HS-5 (cell line): ENCODE results near the gene THOC7.

Experiments used
- DNase-seq: peaks from one replicate; pipeline ENCODE4 v3.0.0-alpha.2; 2012; ENCODE audit warnings: low read depth

The THOC7 gene

DNA sequence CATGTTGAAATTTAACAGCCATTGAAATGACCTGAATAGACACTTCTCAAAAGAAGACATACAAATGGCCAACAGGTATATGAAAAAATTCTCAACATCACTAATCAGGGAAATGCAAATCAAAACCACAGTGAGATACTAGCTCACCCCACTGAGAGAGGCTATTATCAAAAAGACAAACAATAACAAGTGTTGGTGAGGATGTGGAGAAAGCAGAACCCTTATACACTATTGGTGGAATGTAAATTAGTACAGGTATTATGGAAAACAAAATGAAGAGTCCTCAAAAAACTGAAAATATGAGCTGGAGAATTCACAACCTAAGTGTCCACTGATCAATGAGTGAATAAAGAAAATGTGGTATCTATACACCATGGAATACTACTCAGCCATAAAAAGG, 21.5 kb downstream of the THOC7 start:
- no peak for DNase-seq

DNA sequence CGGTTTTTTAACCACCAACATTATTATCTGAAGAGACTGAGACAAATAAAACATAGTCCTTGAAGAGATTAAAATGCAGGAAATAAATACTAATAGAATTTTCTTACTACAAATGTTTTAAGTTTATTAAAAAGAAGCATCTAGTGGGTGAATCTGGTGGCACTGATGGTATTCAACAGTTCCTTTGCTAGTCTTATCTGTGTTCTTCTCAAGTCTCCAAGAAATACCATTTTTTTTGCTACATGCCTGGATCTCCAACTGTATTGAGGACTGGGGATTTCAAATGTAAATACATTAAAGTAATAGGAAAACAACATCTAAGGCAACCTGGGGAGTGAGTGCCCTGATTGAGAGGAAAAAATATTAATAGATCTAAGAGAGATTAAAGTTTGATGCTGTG, 21.9 kb downstream of the THOC7 start:
- no peak for DNase-seq

DNA sequence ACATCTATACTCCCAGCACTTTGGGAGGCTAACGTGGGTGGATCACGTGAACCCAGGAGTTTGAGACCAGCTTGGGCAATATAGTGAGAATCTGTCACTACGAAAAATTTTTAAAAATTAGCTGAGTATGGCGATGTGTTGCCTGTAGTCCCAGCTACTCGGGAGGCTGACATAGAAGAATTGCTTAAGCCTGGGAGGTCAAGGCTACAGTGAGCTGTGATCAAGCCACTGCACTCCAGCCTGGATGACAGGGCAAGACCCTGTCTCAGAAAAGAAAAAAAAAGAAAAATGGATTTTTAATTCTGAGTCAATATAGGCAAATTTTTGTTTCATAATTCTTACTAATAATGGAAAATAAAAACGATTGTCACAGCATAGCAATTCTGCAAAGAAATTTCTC, 31.2 kb downstream of the THOC7 start:
- no peak for DNase-seq

DNA sequence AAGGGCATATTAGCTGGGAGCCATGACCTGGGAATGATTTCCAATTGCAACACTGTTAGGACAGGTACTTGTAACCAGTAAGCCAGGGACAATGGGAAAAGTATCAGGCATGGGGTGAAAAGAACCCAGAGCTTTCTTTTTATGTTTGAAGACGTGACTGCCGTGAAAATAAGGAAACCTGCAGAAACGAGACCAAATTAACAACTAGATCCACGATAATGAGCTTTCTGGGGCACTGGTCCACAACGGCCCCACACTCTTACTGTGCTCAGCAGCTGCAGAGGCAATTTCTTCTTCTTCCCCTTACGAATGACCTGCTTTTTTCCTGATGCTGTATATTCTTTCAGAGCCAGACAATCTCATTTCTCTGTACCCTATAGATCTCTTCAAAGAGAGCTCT, 33.1 kb downstream of the THOC7 start:
- no peak for DNase-seq

DNA sequence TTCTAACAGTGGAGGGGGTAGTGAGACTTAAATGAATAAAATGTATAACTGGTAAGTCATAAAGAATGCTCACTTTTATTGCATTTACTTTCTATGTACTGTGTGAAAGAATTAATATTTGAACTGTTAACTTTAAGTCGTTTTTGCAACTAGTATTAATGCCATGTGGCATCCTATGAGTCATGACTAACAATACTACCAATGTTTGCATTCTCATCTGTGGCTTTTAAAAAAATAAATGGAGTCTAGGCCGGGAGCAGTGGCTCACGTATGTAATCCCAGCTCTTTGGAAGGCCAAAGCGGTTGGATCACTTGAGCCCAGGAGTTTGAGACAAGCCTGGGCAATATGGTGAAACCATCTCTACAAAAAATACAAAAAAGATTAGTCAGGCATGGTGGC, 39.3 kb downstream of the THOC7 start:
- DNase-seq, result peak; percentile 69

DNA sequence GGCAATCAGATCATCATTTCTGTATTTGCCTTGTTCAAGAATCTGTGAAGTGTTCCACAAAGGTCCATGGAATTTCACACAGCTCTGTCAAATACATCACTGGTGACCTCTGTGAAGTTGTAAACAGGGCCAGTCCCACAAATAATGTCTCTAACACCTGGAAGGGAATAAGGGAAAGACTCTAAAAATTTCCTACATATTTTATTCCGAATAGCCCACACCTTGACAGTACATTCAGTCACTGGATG, 44.5 kb downstream of the THOC7 start, which contains the start of gene C3orf49:
C3orf49 (plus strand) TSS at position 149 of the 248 bp plus-strand sequence. CDS start 173 bp downstream, outside the sequence.
- no peak for DNase-seq

DNA sequence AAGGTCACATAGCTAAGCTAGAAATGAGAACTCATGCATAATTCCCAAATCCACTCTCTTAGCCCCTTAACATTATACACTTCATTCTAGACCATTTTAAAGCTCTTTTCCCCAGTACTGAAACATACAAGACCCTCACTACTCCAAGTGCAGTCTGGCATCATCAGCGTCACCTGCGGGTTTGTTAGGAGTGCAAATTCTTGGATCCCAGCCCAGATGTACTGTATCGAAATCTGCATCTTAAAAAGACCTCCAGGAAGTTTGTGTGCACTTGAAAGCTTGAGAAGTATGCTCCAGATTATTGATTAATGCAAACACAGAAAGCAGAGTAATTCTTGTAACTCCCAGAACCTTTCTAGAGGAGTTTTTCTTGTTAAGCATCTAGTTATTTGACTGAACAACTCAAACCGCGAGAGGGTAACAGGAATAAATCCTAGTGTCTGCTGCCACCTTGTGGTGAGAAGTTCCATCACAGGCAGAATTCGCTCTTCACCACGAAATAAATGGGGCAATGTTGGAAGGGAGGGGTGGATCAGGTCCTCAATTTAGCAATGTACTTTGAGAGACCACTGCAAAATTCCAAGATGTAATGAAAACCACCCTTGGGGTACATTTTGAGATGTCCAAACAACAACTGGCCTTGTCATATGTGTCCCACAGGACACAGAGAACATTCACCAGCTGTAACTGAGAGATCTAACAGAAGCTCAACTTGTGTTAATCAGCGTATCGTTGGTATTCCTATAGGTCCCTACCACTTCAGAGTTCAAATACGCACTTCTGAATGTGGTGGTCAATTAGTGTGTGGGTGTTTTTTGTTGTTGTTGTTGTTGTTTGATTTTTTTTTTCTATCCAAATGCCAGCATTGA, 45.1 kb downstream of the THOC7 start:
- peak; percentile 36 for DNase-seq

DNA sequence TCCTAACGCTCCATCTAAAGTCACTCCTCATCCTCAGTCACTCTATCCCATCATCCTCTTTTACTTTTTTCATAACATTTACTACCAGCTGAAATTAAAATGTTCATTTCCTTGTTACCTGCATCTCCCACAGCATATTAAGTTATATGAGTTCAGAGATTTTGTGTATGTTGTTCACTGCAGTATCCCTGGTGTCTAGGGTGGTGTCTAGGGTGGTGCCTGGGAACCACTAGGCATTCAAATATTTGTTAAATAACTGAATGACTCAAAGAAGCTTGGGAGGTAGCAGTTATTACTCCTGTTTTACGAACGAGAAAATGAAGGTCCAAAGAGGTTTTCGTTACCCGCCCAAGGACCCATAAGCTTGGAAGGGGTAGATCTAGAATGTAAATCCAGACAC, 46.4 kb downstream of the THOC7 start:
- DNase-seq, result no peak

DNA sequence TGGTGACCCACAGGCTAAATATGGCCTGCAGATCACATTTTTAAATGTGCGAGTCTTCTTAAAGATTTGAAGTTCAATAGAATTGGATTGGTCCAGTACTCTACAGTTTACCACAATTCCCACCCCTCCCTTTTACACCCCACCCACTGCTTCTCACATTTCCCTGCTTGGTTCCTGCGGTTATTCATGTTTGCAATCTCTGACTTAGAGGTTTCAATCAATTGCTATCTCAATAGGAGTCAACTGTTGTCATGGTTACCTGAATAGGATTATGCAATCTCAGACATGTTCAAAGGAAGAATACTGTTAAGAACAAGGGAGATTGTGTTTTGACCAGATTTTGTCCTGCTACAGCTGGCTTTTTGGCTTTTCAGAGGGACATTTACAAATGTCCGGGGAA, 49.4 kb downstream of the THOC7 start:
- DNase-seq, result no peak

DNA sequence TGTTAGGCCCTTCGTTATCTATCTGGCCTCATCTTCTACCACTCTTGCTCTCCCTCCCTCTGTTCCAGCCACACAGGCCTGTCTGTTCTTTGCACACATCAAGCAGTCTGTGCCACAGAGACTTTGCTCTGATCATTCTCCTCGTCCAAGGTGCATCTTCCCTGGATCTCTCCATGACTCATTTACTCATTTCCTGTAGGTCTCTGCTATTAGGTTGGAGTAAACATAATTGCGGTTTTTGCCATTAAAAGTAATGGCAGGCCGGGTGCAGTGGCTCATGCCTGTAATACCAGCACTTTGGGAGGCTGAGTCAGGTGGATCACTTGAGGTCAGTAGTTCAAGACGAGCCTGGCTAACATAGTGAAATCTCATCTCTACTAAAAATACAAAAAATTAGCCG, 54.0 kb downstream of the THOC7 start:
- no peak for DNase-seq

DNA sequence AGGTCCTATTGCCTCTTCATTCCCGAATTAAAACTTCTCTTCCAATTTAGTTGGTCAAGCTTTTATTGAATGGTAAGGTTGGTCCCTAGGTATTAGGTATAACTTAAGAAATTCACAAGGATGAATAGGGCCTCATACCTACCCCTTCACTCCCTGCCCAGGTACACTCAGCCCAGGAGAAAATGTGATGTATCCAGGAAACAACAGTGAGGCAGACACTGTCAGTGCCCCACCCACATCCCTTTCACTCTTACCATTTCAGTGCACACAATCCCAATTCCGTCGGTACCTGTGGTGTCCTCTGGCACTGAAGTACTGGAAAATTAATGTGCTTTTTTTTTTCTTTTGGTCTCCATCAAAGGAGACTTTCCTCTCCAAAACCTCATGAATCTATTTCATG, 55.0 kb downstream of the THOC7 start:
- no peak for DNase-seq

DNA sequence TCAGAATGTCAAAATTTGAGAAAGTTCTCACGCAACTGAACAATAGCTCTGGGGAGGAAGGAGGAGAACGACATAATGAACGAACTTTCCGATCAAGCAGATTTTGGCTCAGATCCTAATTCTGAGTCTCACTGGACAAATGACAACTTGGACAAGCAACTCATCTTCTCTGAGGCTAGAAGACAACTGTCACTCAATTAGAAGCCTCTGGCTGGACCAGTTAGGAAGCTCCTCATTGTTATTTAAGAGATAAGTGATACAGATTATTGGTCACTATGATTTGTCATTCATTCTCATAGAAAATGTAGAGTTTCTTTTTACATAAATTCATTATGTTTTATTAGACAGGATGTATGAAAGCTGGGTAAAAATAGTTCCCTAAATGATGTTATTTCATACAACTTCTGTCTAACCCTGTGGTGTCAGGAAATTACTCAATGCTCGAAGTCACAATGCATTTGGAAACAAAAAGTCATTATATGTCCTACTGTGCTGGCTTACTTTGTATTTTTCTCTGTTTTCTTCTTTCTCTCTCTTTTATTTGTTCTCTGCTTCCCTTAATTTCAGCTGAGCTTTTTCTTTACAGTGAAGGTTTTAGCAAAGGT, 55.5 kb downstream of the THOC7 start:
- no peak for DNase-seq

DNA sequence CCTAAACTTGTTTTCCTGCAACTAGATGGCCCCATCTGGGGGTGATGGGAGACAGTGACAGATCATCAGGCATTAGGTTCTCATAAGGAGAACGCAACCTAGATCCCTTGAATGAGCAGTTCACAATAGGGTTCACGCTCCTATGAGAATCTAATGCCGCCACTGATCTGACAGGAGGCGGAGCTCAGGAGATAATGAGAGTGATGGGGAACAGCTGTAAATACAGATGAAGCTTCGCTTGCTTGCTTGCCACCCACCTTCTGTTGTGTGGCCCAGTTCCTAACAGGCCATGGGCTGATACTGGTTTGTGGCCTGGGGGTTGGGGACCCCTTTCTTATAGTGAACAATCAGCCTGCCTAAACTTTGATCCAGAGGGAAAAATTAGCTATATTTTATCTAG, 59.7 kb downstream of the THOC7 start:
- no peak for DNase-seq

DNA sequence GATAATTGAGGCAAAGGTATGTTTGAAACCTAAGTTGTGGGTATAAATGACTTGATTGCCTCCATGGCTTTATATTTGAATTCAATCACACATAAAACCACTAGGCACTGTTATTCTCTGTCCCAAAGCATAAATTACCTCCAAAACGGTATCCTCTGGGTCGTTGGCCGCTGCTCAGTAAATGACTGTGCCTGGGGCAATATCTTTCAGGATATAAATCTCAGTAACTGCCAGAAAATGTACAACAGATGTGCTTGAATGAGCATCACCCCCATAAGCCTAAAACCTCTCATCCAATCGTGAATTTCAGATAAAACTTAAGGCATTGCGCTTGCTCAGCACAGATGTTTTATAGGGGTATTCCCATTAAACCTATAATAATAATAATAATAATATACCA, 63.5 kb downstream of the THOC7 start:
- no peak for DNase-seq

DNA sequence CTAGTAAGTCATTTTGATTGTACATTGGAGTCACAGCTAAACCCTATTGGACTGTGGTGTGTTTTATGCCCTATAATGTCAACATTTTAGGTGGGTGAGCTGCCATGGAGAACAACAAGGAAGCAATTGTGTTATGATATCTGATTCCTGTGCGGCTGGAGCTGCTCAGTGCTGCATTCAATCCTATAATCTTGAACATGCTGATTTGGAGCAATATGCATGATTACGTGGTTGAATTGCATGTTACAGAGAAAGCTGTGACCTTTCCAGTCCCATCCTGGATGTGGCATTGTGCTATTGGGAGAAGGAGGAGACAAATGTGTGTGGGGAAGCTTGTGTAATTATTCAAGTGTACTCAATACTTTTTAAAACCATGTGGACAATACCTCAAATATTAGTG, 64.7 kb downstream of the THOC7 start:
- DNase-seq, result no peak

DNA sequence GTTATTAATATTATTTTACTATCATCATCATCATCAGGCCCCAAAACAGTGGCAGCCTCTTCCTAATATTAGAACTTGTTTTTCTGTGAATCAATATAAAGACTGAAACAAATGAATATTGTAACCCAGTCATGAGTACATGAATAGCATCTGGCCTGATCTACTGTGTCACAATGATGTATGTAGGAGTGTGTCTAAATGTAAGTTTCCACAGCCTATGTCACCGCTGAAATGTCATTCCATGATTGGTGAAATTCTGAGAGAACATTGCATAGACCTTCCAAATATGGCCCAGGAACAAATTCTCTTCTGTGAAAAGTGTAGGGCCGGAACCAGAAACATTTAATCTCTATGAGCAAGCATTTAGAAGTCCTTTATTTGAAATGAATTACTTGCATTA, 65.1 kb downstream of the THOC7 start:
- DNase-seq, result no peak

DNA sequence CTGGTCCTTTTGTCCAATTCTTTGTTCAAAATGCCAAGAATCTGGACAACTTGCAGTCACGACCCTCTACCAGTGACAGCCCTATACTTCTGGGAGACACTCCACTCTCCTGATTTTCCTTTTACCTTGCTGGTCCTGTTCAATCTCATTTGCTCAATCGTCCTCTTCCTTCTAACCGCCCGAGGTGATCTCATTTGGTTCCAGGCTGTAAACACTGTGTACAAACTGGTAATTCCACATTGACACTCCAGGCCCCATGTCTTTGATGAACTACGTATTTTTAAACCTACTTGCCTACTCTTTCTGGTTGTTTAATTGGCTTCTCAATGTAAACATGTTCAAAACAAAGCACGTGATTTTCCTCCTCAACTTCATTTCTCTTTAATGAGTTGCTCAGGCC, 68.2 kb downstream of the THOC7 start:
- no peak for DNase-seq

DNA sequence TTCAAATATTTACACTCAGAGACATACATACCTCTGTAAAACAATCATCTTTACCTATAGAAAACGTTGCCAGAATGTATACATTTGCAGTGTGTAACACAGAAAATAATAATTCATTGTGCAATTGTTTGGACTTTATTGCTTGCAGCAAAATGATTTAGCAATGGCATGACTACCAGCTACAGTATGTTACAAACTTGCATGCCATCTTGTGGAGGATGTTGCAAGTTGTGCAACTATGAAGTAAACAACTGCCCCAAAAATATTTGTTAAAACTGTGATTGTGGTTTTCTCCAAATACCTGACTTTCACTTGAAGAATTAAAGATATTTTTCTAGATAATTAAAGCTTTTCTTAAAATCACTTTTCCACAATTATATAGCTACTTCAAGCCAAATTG, 71.6 kb downstream of the THOC7 start:
- DNase-seq, result peak; percentile 25
